ENCODE results near the gene GAS7.
"Not testable (repeated sequence)": the region's sequence is repeated elsewhere in the genome, so short reads cannot be mapped to it uniquely, and the experiment has no call there.

Gene GAS7

GRCh38 chr17:10042589-10043244 lies 155.7 kb downstream of the GAS7 start:
- no peak for DNase-seq

- DNase-seq, result no peak
These were observed 156.4 kb downstream of the GAS7 start for GRCh38 chr17:10041916-10042588.

- no peak for DNase-seq
These were observed 157.2 kb downstream of the GAS7 start for GRCh38 chr17:10041287-10041612.

- DNase-seq, result no peak
These were observed 161.8 kb downstream of the GAS7 start for GRCh38 chr17:10036511-10037061.

GRCh38 chr17:10035885-10036284 lies 162.5 kb downstream of the GAS7 start:
- no peak for DNase-seq

GRCh38 chr17:10034719-10035475 lies 163.5 kb downstream of the GAS7 start:
- DNase-seq, result no peak

GRCh38 chr17:10033959-10034358 lies 164.4 kb downstream of the GAS7 start:
- no peak for DNase-seq

- DNase-seq, result no peak
These were observed 165.0 kb downstream of the GAS7 start for GRCh38 chr17:10033449-10033848.

- no peak for DNase-seq
These were observed 166.1 kb downstream of the GAS7 start for GRCh38 chr17:10032118-10032852.

- no peak for DNase-seq
These were observed 166.8 kb downstream of the GAS7 start for GRCh38 chr17:10031606-10032005.

- no peak for DNase-seq
These were observed 167.3 kb downstream of the GAS7 start for GRCh38 chr17:10031127-10031526.

- DNase-seq, result no peak
These were observed 169.3 kb downstream of the GAS7 start for GRCh38 chr17:10029129-10029528.

GRCh38 chr17:10025976-10026901 lies 172.2 kb downstream of the GAS7 start:
- no peak for DNase-seq

- DNase-seq, result no peak
These were observed 173.2 kb downstream of the GAS7 start for GRCh38 chr17:10025224-10025623.

GRCh38 chr17:10022416-10022815 lies 176.0 kb downstream of the GAS7 start:
- no peak for DNase-seq

GRCh38 chr17:10021272-10021984 lies 177.0 kb downstream of the GAS7 start:
- DNase-seq, result no peak

GRCh38 chr17:10019941-10020451 lies 178.4 kb downstream of the GAS7 start:
- no peak for DNase-seq

- no peak for DNase-seq
These were observed 179.9 kb downstream of the GAS7 start for GRCh38 chr17:10018461-10018891.

GRCh38 chr17:10016958-10017570 lies 181.3 kb downstream of the GAS7 start:
- DNase-seq, result not testable (repeated sequence)

GRCh38 chr17:10013365-10014112 lies 184.9 kb downstream of the GAS7 start:
- no peak for DNase-seq

Data from 8988T (cell line).